GM12878 (cell line): ENCODE measurements around the gene TLL1. TPM values are rescaled to one million over a fixed set of nuclear protein-coding genes. Genes with fewer than 3 reads are reported as not detected.

Experiments used
- ATAC-seq: fragments of 200-7000 bp; cut with Tn5 transposase; 3 replicates; pipeline ENCODE4 v1.9.1; 2020; ENCODE audit warnings: mild to moderate bottlenecking, moderate library complexity
- BruUV-seq: library from RNA; stranded (reverse); fragments of 400-500 nt; replicated peaks from 2 replicates; lab custom pipeline; 2021; lab: Mats Ljungman, UMichigan
- CTCF ChIA-PET: fragments of 300-600 bp; sonication (Branson Sonifier 250); formaldehyde crosslinking; extraction: SDS; loops from one replicate; lab custom pipeline; 2021; ENCODE audit warnings: inconsistent platforms; lab: Yijun Ruan, JAX
- POLR2A ChIA-PET: fragments of 350-600 bp; formaldehyde crosslinking; extraction: SDS; loops from one replicate; lab custom pipeline; 2021; ENCODE audit warnings: inconsistent platforms; lab: Charles Lee
- RAD21 ChIA-PET: fragments of 300-600 bp; sonication (Branson Sonifier 250); formaldehyde crosslinking; loops from one replicate; lab custom pipeline; 2023; ENCODE audit warnings: antibody characterized with exemption; ENCODE audit not compliant: unreplicated experiment; lab: Charles Lee
- SMC1A ChIA-PET: fragments of 300-600 bp; sonication (Branson Sonifier 250); formaldehyde crosslinking; loops from one replicate; lab custom pipeline; 2023; ENCODE audit not compliant: unreplicated experiment, uncharacterized antibody; lab: Charles Lee
- DNase-seq: peaks from one replicate; pipeline ENCODE4 v3.0.0-alpha.2; 2011; ENCODE audit warnings: low read depth, low spot score
- FAIRE-seq: peaks from 3 replicates; lab custom pipeline; 2011; peaks lifted over from hg19 to GRCh38; lab: Jason Lieb, UNC
- H2AFZ ChIP-seq: 2 replicates; pipeline ENCODE4 v1.6.0; 2011; ENCODE audit warnings: low read depth, low read length, control low read depth; ENCODE audit not compliant: control insufficient read depth
- H3K27ac ChIP-seq: 2 replicates; pipeline ENCODE4 v1.5.1; 2011; ENCODE audit warnings: control low read depth; ENCODE audit not compliant: control insufficient read depth, insufficient read depth
- H3K27me3 ChIP-seq, 2 experiments: replicated peaks in 1 of 2; 2 replicates each; pipeline versions ENCODE4 v1.6.0 to v1.6.1; 2011; ENCODE audit warnings: low read length in 1 of 2; ENCODE audit not compliant: control insufficient read depth in 2 of 2, insufficient read depth in 2 of 2
- H3K36me3 ChIP-seq, 2 experiments: 2 replicates each; pipeline ENCODE4 v1.5.1; 2011; ENCODE audit warnings: low read length in 1 of 2; ENCODE audit not compliant: control insufficient read depth in 2 of 2, insufficient read depth in 2 of 2
- H3K4me1 ChIP-seq: 2 replicates; pipeline ENCODE4 v1.6.1; 2011; ENCODE audit warnings: mild to moderate bottlenecking, low read length, moderate library complexity, mixed read lengths; ENCODE audit not compliant: control insufficient read depth, insufficient read depth
- H3K4me2 ChIP-seq: 2 replicates; pipeline ENCODE4 v1.6.0; 2011; ENCODE audit warnings: control low read depth; ENCODE audit not compliant: control insufficient read depth, insufficient read depth
- H3K4me3 ChIP-seq: fragments of 200-600 bp; sonication (generic); 2 replicates; pipeline ENCODE4 v1.5.1; 2016
- H3K79me2 ChIP-seq: 2 replicates; pipeline ENCODE4 v1.6.0; 2011; ENCODE audit warnings: low read length; ENCODE audit not compliant: control insufficient read depth, insufficient read depth
- H3K9ac ChIP-seq: 2 replicates; pipeline ENCODE4 v1.8.0; 2011; ENCODE audit warnings: low read length, control low read depth, mixed read lengths; ENCODE audit not compliant: control insufficient read depth, insufficient read depth
- H3K9me3 ChIP-seq: replicated peaks from 3 replicates; pipeline ENCODE4 v1.5.1; 2011; ENCODE audit warnings: mild to moderate bottlenecking, low read length; ENCODE audit not compliant: control insufficient read depth, insufficient read depth
- H4K20me1 ChIP-seq: 2 replicates; pipeline ENCODE4 v1.6.0; 2011; ENCODE audit not compliant: control insufficient read depth, insufficient read depth
- BACH1 ChIP-seq: fragments of 450-650 bp; IDR thresholded peaks from 2 replicates; pipeline ENCODE4 v1.6.1; 2017; ENCODE audit warnings: mild to moderate bottlenecking, borderline replicate concordance
- FOS ChIP-seq: IDR thresholded peaks from 3 replicates; pipeline ENCODE4 v1.6.1; 2011; ENCODE audit warnings: borderline replicate concordance; ENCODE audit not compliant: insufficient read length; ENCODE audit errors: extremely low read depth
- FOXM1 ChIP-seq: IDR thresholded peaks from 2 replicates; pipeline ENCODE4 v1.6.1; 2012; ENCODE audit warnings: low read depth, mild to moderate bottlenecking, inconsistent platforms, low read length, moderate library complexity
- HDAC2 ChIP-seq: fragments of 200-600 bp; sonication (generic); IDR thresholded peaks from 2 replicates; pipeline ENCODE4 v1.6.1; 2017
- IKZF2 ChIP-seq, 2 experiments: fragments of 450-650 bp; IDR thresholded peaks; 2 replicates each; pipeline ENCODE4 v1.6.1; 2017; ENCODE audit warnings: mild to moderate bottlenecking in 2 of 2, moderate library complexity in 2 of 2
- IRF3 ChIP-seq: fragments of 450-650 bp; IDR thresholded peaks from 2 replicates; pipeline ENCODE4 v1.6.1; 2014; ENCODE audit warnings: mild to moderate bottlenecking
- NFYB ChIP-seq: IDR thresholded peaks from 2 replicates; pipeline ENCODE4 v1.6.1; 2011; ENCODE audit warnings: low read depth, mild to moderate bottlenecking, low read length, improper control_type of control experiment, moderate library complexity; ENCODE audit not compliant: insufficient read depth
- NR2C2 ChIP-seq: IDR thresholded peaks from 2 replicates; pipeline ENCODE4 v1.6.1; 2011; ENCODE audit warnings: borderline replicate concordance, low read depth; ENCODE audit not compliant: control insufficient read depth, insufficient read length
- NRF1 ChIP-seq: conservative IDR thresholded peaks from 2 replicates; pipeline ENCODE4 v1.6.1; 2011; ENCODE audit warnings: mild to moderate bottlenecking, low read depth, low read length, improper control_type of control experiment
- RUNX3 ChIP-seq: IDR thresholded peaks from 2 replicates; pipeline ENCODE4 v1.6.1; 2012; ENCODE audit warnings: low read length, inconsistent platforms
- STAT1 ChIP-seq: fragments of 450-650 bp; conservative IDR thresholded peaks from 2 replicates; pipeline ENCODE4 v1.6.1; 2014; ENCODE audit warnings: antibody characterized with exemption, mild to moderate bottlenecking
- TCF12 ChIP-seq: IDR thresholded peaks from 2 replicates; pipeline ENCODE4 v1.6.1; 2011; ENCODE audit warnings: low read depth, mild to moderate bottlenecking, low read length
- TCF3 ChIP-seq: IDR thresholded peaks from 2 replicates; pipeline ENCODE4 v1.6.1; 2012; ENCODE audit warnings: low read depth, mild to moderate bottlenecking, low read length, borderline replicate concordance; ENCODE audit not compliant: insufficient read depth
- USF1 ChIP-seq: IDR thresholded peaks from 2 replicates; pipeline ENCODE4 v1.6.1; 2011; ENCODE audit warnings: borderline replicate concordance, low read depth, mild to moderate bottlenecking, moderate library complexity, mixed read lengths, low read length; ENCODE audit not compliant: insufficient read depth; ENCODE audit errors: extremely low read length
- ZBTB4 ChIP-seq: fragments of 450-650 bp; formaldehyde crosslinking; IDR thresholded peaks from 2 replicates; pipeline ENCODE4 v1.4.0; 2022; ENCODE audit warnings: mild to moderate bottlenecking, moderate library complexity
- ZNF24 ChIP-seq: fragments of 450-650 bp; IDR thresholded peaks from 2 replicates; pipeline ENCODE4 v1.6.1; 2017; ENCODE audit warnings: antibody characterized with exemption, mild to moderate bottlenecking
- ZNF384 ChIP-seq: IDR thresholded peaks from 2 replicates; pipeline ENCODE4 v1.6.1; 2012; ENCODE audit warnings: low read depth, mild to moderate bottlenecking, low read length, improper control_type of control experiment, borderline replicate concordance
- WGBS: methylation state at CpG from one replicate; pipeline ENCODE4 v1.1.6; 2016; ENCODE audit warnings: low lambda C conversion rate; ENCODE audit not compliant: insufficient replicate concordance, insufficient coverage; ENCODE audit errors: missing lambda C conversion rate; 5-methylcytosine and 5-hydroxymethylcytosine counted together
- in situ Hi-C: fragments of 300-500 bp; cut with MboI; formaldehyde crosslinking; loops from 9 replicates; pipeline ENCODE4 v1.14.3; 2018; ENCODE audit warnings: mixed read lengths
- intact Hi-C: fragments of 100-400 bp; cut with micrococcal nuclease; formaldehyde crosslinking; loops from one replicate; pipeline ENCODE4 v1.14.2; 2022; ENCODE audit not compliant: unreplicated experiment
- polyA plus RNA-seq, 11 experiments: library from polyadenylated mRNA; depleted of rRNA in 4 of 11; unstranded in 6 of 11; stranded (reverse) in 5 of 11; fragments of >200 nt; fragmentation: Nextera tagmentation in 4 of 11; fragmentation: Illumina TruSeq in 1 of 11; extraction: Ambion mirVana in 4 of 11; extraction: Trizol in 1 of 11; gene quantifications; 1 replicate in 1 of 11; 2 replicates in 10 of 11; pipeline versions ENCODE4 v1.2.1 to v1.2.3, GENCODE V29; 2011 to 2016; ENCODE audit warnings: inconsistent platforms in 2 of 11, missing spikeins in 2 of 11, low read depth in 1 of 11
- total RNA-seq, 4 experiments: library from RNA; depleted of rRNA in 3 of 4; stranded (reverse); fragments of >200 nt in 3 of 4; fragmentation: Illumina TruSeq in 1 of 4; extraction: Trizol in 1 of 4; gene quantifications; 2 replicates each; pipeline versions ENCODE4 v1.2.1 to v1.2.3, GENCODE V29; 2013 to 2021

Gene TLL1
- total and polyA plus RNA-seq, 10 of the 15 experiments (the other 5 are each of a cell fraction or from before 2014, with no cell fraction given): 0.02 to 0.31 (median 0.05) TPM; not detected in 2

GRCh38 chr4:165931741-165932140, 58.7 kb downstream of the TLL1 start (continued):
- no peak for TF ChIP-seq BACH1
- TF ChIP-seq HDAC2: no peak

- no peak overlapping the region for H3K4me2 ChIP-seq
- ChIA-PET RAD21 (interaction anchor here (1.0 kb wide), 1 partner anchor 73 kb away, joined by 4 read pairs; no protein-coding TSS in a partner anchor), POLR2A (no interaction called here), SMC1A (no interaction called here), CTCF (no interaction called here)
- no peak for FAIRE-seq
- no peak for DNase-seq
- no peak for ATAC-seq
- H2AFZ ChIP-seq: no peak overlapping the region
- TF ChIP-seq TCF3 (no peak), FOXM1 (no peak), NRF1 (no peak), ZBTB4 (no peak), FOS (no peak), ZNF24 (no peak), IRF3 (no peak), RUNX3 (no peak), USF1 (no peak), BACH1 (no peak), ZNF384 (no peak), STAT1 (no peak), IKZF2 (IDR thresholded peaks at IDR 0.05) (no peak), TCF12 (no peak), NR2C2 (no peak), NFYB (no peak)
- H3K4me3 ChIP-seq: no peak overlapping the region
- H3K36me3 ChIP-seq: no peaks in the 10 kb centered on the region
- H3K9me3 ChIP-seq: no peaks in the 10 kb centered on the region
- in situ Hi-C loops (no loop called here), intact Hi-C loops (no loop called here)
- H4K20me1 ChIP-seq: no peaks in the 10 kb centered on the region
- no peaks in the 10 kb centered on the region for H3K4me1 ChIP-seq
- H3K79me2 ChIP-seq: no peaks in the 10 kb centered on the region
- WGBS: 39% methylated on average over 4 of the region's 4 CpGs
- H3K27ac ChIP-seq: no peak overlapping the region
- no peaks in the 10 kb centered on the region for H3K27me3 ChIP-seq
- BruUV-seq: no TSS peak
- H3K9ac ChIP-seq: no peak overlapping the region
These were observed 71.9 kb downstream of the TLL1 start for GRCh38 chr4:165944900-165945299.
